Measurements from ENCODE around the gene ANKRD30A.

DNA sequence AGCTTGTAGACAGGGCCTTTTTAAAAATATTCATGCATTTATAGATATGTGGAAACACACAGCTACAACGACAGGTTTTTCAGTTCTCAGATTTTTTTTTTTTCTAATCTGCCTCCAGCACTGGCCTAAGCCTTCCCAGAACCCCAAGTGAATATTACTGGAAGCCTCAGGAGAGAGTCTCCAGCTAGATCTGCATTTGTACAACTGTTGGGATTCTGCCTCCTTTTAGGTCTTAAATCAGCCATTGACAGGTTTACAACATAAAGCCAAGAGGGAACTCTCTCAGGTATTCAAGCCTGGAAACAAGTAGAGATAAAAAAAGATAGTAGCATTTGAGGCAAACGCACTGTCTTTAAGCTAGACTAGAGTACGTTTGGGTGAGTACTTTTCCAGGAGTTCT lies 275.8 kb downstream of the ANKRD30A start:
- TF ChIP-seq CTCF (IDR thresholded peaks at IDR 0.05; ENCODE audit: borderline replicate concordance, extremely low read depth, low read length, poor library complexity, severe bottlenecking), result no peak
- no peak for TF ChIP-seq EZH2 (IDR thresholded peaks at IDR 0.05; ENCODE audit: borderline replicate concordance, low read depth, low read length, severe bottlenecking)

Measured in DND-41 (cell line).